ENCODE measurements around the gene LPIN2.

GRCh38 chr18:3048820-3049349, 35.9 kb upstream of the LPIN2 start:
- TF ChIP-seq POLR2A (IDR thresholded peaks at IDR 0.05) (no peak), CTCF (IDR thresholded peaks at IDR 0.05 in 4 of 5, conservative IDR thresholded peaks at IDR 0.05 in 1 of 5) (no peak)

Data from gastrocnemius medialis (tissue), 4 donors.